AG10803 (cell line): ENCODE measurements around the gene PHF12.
"Not testable (repeated sequence)": the region's sequence is repeated elsewhere in the genome, so short reads cannot be mapped to it uniquely, and the experiment has no call there.

Experiments
- DNase-seq: peaks from one replicate; pipeline ENCODE4 v3.0.0; 2010; ENCODE audit warnings: low read depth
- H3K4me3 ChIP-seq: 2 replicates; pipeline ENCODE4 v1.5.1; 2011; ENCODE audit warnings: mild to moderate bottlenecking, low read length, control low read depth
- TF ChIP-seq, protein P1 (sequence below): conservative IDR thresholded peaks from 2 replicates; pipeline ENCODE4 v1.5.1; 2011; ENCODE audit warnings: mild to moderate bottlenecking, low read length, control low read depth, inconsistent platforms

The PHF12 gene

DNA sequence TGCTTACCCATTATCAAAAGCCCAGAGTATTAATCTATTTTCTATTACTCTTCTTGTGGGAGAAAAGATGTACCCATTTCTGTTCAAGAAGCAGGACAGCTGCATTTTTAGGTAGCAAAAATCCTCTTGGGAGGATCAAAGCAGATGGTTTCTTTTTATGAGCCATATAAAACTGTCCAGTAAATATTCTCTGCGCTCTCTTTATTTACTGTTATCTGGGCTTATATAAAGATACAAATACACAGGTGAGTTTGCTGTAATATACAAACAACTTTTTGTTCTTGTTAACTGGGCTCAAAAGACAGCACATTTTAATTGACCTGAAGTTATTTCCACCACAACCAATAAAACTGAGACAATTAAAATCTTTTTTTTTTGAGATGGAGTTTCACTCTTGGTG is 10.1 kb downstream of the PHF12 start:
- no peak for DNase-seq
- no peak overlapping the region for H3K4me3 ChIP-seq
- TF ChIP-seq, protein P1, sequence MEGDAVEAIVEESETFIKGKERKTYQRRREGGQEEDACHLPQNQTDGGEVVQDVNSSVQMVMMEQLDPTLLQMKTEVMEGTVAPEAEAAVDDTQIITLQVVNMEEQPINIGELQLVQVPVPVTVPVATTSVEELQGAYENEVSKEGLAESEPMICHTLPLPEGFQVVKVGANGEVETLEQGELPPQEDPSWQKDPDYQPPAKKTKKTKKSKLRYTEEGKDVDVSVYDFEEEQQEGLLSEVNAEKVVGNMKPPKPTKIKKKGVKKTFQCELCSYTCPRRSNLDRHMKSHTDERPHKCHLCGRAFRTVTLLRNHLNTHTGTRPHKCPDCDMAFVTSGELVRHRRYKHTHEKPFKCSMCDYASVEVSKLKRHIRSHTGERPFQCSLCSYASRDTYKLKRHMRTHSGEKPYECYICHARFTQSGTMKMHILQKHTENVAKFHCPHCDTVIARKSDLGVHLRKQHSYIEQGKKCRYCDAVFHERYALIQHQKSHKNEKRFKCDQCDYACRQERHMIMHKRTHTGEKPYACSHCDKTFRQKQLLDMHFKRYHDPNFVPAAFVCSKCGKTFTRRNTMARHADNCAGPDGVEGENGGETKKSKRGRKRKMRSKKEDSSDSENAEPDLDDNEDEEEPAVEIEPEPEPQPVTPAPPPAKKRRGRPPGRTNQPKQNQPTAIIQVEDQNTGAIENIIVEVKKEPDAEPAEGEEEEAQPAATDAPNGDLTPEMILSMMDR = no peak

GRCh38 chr17:28940675-28941074 is 10.6 kb downstream of the PHF12 start:
- DNase-seq = no peak
- TF ChIP-seq, protein P1 = no peak
- no peak overlapping the region for H3K4me3 ChIP-seq

DNA sequence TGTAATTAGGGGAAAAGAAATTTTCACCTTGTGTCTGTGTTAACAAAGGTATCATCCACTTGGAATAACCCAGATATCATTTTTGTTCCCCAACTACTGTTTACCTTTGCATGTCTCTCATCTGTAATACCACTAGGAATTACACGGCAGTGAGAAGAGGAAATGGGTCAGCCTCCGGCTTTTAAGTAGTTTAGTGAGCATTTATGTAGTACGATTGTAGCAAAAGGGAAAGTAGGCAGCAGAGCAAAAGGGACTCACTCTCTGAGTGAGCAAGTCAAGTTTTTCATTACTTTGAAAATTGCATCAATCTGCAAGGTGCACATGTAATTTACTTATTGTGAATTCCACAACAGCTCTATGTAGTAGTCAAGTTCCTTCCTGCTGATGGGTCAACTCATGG is 11.2 kb downstream of the PHF12 start:
- no peak overlapping the region for H3K4me3 ChIP-seq

GRCh38 chr17:28938552-28938951 is 12.8 kb downstream of the PHF12 start:
- TF ChIP-seq, protein P1 = no peak
- no peak overlapping the region for H3K4me3 ChIP-seq
- DNase-seq = peak; percentile 17

More for the DNA sequence above, 11.2 kb downstream of the PHF12 start:
- DNase-seq = no peak
- TF ChIP-seq, protein P1 = no peak

DNA sequence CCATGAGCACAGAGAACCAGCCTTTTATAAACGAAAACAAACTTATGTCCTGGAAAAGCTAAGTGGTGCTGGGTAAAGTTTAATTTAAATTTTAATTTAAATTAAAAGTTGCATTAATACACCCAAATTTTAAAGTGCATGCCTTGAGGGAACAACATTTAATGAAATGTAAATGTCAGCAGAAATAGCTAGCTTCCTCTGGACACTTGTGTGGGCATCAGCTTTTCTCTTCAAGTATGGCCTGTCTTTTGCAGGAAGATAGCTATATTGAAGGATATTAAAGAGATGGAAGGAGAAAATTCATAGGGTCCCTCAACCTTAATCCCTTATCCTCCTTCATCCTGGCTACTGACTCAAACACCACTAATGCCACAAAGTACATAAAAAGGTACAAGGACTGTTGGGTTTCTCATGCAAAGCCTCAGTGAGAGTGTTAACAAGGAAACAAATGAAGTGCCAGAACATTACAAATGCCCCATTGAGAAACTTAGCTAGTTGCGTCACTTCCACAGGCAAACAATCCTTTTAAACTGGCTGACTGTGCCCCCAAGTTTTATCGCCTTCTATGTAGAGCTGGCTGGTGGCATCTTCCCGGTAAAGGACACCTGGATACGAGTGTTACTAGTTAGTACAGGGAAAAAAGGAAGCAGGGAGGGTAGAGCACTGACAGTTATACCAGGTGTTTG is 14.1 kb downstream of the PHF12 start:
- DNase-seq = peak; percentile 70
- no peak overlapping the region for H3K4me3 ChIP-seq
- TF ChIP-seq, protein P1 = no peak

GRCh38 chr17:28935744-28936460 is 15.4 kb downstream of the PHF12 start:
- no peak for DNase-seq
- TF ChIP-seq, protein P1 = no peak
- H3K4me3 ChIP-seq = no peak overlapping the region

DNA sequence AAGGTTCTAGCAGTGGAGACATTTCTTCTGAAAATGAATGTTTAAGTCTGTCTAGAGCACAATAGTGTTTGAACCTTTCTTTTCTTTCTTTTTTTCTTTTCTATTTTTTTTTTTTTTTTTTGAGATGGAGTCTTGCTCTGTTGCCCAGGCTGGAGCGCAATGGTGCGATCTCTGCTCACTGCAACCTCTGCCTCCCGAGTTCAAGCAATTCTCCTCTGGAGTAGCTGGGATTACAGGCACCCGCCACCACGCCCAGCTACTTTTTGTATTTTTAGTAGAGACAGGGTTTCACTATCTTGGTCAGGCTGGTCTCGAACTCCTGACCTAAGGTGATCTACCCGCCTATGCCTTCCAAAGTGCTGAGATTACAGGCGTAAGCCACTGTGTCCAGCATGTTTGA is 16.8 kb downstream of the PHF12 start:
- DNase-seq, H3K4me3 ChIP-seq: not testable (repeated sequence)
